Activated CD4-positive, CD25-positive, alpha-beta regulatory T cell treated with anti-CD3 and anti-CD28 coated beads, Interleukin-2, amount 50 U/mL, for 24 hours (primary cell): ENCODE results near the gene TMEM213.

Experiments used
- ATAC-seq, 2 donors: fragments of 150-1000 bp; cut with Tn5 transposase; one replicate each; pipeline ENCODE4 v1.10.0; 2021; ENCODE audit warnings: mild to moderate bottlenecking in 1 of 2, moderate library complexity in 1 of 2

TMEM213 gene

DNA sequence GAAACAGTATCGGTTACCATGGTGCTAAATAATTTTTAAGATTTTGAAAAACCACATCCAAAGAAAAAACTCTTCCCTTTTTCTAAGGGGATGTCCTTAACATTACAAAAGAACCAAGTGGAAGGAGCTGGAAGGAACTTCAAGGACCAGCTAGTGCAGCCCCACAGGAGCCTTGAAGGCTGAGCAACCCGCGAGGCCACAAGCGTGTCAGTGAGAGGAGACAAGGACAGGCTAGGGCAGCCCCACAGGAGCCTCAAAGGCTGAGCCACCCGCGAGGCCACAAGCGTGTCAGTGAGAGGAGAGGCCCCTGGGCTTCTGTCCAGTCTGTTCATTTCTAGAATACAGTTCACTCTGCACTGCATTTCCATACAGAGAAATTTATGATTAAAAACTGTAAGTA is 80.3 kb downstream of the TMEM213 start:
- no peak for ATAC-seq

DNA sequence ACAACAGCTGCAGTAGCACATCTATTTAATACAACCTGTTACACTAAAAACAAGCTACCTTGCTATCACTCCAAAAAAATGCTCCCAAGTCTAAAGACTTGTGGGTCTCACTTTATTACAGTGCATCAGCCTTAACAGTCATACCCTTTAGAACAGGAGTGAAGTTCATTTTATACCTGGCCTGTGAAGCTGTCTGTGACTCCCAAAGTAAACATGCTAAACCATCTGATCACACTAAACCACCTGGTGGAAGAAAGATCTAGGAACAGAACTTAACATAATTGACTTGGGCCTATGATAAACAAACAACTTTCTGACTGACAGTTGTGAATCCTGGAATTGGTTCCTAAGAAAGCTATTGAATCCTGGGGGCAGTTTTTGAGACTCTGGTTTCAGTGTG is 81.1 kb downstream of the TMEM213 start:
- ATAC-seq: no peak

DNA sequence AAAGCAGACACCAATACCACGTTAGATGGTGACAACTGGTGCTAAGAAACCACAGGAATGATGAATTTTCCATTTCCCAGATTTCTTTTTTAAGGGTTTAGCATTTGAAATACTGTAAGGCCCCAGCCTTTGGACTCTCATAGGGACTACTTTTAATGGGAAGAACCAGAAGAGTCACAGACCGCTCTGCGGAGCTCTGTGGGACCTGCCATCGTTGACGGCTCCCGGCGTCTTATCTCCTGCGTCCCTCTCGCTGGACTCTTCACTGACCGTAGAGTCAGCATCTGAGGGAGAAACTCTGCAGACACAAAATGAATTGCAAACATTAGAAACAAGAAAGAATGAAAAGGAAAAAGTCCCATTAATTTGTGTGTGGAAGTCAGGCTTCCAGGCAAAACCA is 81.6 kb downstream of the TMEM213 start:
- no peak for ATAC-seq

DNA sequence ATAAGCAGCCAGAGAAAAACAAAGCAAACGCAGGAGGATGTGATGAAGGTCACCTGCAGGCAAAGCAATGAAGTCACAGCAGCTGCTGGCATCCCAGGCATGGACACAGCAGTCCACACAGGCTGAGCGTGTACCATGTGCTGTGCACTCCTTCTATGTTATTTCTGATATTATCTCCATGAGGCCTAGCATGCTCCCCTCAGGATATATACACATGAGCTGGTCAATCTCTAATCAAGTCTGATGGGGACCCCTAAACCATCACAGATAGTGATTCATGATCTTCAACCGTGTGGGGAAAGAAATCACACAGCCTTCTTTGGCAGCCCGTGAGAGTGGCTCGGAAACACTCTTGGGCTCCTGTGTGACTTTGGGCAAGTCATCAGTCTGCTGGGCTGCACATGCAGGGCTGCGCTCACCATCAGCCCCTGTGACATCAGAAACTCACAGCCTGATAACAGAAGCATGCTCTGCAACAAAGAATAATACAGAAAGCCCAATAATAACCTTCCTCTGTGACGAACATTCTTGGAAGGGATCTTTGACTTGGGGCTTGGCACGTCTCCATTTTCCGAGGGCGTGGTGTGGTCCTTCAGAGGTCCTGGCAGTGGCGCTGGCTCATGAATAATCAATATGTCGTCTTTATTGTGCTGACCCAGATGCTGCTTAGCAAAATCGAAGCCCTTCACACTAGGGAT is 83.2 kb downstream of the TMEM213 start:
- no peak for ATAC-seq

DNA sequence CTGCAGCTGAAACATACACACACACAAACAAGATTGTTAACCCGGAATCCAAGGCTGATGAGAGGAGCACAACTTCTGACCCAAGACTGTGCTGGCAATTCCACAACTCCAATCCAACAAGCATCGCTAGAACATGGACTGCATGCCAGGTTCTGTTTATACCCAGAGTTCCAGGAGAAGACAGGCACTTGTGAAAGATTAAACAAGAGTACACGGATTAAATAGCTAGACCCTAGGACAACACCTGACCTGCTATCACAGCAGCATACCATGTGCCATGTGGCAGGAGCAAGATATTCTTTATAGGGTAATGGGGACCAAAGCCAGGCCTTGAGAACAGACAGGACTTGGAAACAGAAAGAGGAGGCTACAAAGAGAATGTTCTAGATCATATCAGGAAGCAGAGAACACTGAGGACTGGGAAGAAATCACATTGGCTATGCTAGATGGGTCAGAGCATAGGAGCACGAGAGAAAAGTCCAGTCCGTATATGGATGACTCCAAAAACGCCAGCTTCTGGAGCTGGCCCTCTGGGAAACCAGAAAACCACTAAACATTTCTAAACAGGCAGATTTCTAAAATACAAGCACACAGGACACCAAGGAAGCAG is 83.9 kb downstream of the TMEM213 start:
- no peak for ATAC-seq

DNA sequence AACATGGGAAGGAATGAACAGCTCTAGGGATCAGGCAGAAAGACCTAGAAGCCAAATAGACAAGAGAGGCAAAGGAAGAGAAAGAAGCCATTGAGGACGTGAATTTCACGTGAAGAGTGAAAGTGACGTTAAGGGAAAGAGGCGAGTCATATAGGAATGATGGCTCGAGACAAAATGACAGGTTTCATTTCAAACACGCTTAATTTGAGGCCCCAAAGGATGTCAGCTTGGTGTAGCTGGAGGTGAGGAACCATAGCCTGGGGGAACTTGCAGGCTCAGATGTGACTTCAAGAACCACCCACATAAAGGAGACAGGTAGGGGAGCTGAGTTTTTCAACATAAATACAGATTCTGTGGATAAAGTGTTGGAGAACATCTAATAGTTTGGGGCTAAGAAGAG is 84.5 kb downstream of the TMEM213 start:
- peak in 1 of 2 donors; percentile 46 for ATAC-seq

DNA sequence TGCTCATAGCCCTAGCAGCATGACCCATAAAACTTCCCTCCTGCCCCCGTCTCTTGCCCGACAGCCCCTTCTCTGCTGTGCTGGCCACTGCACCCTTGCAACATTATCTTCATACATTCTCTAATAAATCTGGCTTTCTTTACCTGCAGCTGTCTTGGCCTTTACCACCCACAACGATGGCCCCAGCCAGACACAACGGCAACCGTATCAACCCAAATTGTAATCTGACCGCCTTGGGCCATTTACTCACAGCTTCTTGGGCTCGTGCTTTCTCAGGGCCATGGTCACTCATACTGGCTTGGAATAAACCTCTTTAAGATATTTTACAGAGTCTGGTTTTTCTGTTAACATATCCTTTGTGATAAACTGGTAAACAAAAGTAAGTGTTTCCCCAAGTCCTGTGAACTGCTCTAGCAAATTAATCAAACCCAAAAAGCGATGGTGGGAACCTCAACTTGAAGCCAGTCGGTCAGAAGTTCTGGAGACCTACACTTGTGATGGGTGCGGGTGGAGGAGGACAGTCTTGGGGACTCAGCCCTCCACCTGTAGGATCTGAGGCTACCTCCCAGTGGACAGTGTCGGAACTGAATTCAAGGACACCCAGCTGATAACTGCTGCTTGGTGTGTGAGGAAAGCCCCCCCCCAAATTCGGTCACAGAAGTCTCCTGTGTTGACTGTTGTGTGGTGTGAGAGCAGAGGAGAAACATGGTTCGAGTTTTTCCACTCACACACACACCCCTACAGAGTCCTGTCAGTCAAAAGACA is 87.8 kb downstream of the TMEM213 start:
- no peak for ATAC-seq

DNA sequence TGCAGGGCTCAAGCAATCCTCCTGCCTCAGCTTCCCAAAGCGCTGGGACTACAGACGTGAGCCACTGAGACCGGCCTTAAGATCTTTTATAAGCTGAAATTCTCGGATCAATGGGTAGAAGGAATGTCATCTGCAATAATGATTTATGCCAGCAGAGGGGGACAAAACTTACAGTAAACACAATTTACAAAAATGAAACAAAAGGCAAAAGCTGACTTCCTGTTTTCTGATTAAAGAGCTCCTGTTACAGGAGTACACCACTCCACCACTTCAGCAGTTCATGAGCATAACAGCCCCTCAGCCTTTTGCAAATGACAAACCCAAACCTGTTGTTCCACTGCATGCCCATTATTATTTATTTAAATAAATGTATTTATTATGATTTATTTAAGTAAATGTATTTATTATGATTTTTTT is 88.7 kb downstream of the TMEM213 start:
- peak; percentile 69 to 83 for ATAC-seq

DNA sequence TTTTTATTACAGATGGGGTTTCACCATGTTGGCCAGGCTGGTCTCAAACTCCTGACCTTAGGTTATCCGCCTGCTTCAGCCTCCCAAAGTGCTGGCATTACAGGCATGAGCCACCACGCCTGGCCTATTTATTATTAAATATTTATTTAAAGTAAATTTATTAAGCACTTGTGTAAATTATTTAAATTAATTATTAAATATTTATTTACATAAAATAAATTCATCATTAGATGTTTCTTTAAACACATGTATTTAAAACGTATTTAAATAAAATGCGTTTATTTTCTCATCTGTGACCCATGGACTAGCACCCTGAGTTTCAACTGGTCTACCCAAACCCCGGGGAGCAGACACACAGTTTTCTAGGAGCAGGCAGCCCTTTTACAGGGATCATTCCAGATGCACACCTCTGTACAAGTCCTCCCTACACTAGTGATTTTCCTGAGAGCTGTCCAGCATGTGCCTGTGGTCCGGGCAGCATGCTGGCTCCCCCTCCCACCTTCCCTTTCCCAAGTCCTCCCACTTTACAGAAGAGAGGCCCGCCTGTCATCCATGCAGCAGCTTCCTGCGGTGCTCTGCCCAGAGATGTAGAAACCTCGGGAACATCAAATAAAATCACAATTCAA is 89.4 kb downstream of the TMEM213 start:
- no peak for ATAC-seq
